Stimulated activated CD4-positive, alpha-beta T cell treated with anti-CD3 and anti-CD28 coated beads, Interleukin-12 subunit alpha, Interleukin-12 subunit beta, amount 100 ng/mL, for 48 hours (primary cell): ENCODE measurements around the gene CMBL.
"Not testable (repeated sequence)": the region's sequence is repeated elsewhere in the genome, so short reads cannot be mapped to it uniquely, and the experiment has no call there.

Source experiments
- DNase-seq, 3 donors: peaks; one replicate each; pipeline ENCODE4 v3.0.0-alpha.2; 2020; ENCODE audit warnings: low read depth in 2 of 3, low spot score in 1 of 3

Gene CMBL

GRCh38 chr5:10286162-10286861 lies 21.4 kb downstream of the CMBL start:
- DNase-seq: no peak

GRCh38 chr5:10285362-10285761 lies 22.3 kb downstream of the CMBL start:
- DNase-seq: not testable (repeated sequence)

- peak; percentile 59 to 84 (median 77) for DNase-seq
These were observed 23.6 kb downstream of the CMBL start for GRCh38 chr5:10283927-10284635.

- no peak for DNase-seq
These were observed 27.6 kb downstream of the CMBL start for GRCh38 chr5:10279925-10280720.

GRCh38 chr5:10279328-10279727 lies 28.4 kb downstream of the CMBL start:
- DNase-seq: no peak

GRCh38 chr5:10278658-10279279 lies 28.9 kb downstream of the CMBL start:
- DNase-seq: no peak

GRCh38 chr5:10277773-10278630 lies 29.7 kb downstream of the CMBL start:
- DNase-seq: no peak

GRCh38 chr5:10276691-10277090 lies 31.0 kb downstream of the CMBL start:
- DNase-seq: no peak

- DNase-seq: no peak
These were observed 31.7 kb downstream of the CMBL start for GRCh38 chr5:10275991-10276390.

- no peak for DNase-seq
These were observed 32.2 kb downstream of the CMBL start for GRCh38 chr5:10275460-10275859.

GRCh38 chr5:10272875-10273209 lies 34.9 kb downstream of the CMBL start:
- DNase-seq: not testable (repeated sequence)

GRCh38 chr5:10272053-10272874 lies 35.4 kb downstream of the CMBL start:
- no peak for DNase-seq

GRCh38 chr5:10268100-10268499 lies 39.6 kb downstream of the CMBL start:
- DNase-seq: no peak

GRCh38 chr5:10266839-10267238 lies 40.9 kb downstream of the CMBL start:
- no peak for DNase-seq

GRCh38 chr5:10266137-10266536 lies 41.6 kb downstream of the CMBL start:
- no peak for DNase-seq

- no peak for DNase-seq
These were observed 42.2 kb downstream of the CMBL start for GRCh38 chr5:10265245-10266109.

- no peak for DNase-seq
These were observed 43.1 kb downstream of the CMBL start for GRCh38 chr5:10264604-10265003.

GRCh38 chr5:10262995-10263394 lies 44.7 kb downstream of the CMBL start:
- no peak for DNase-seq
